Psoas muscle (tissue), 8 donors: ENCODE measurements around the gene FBXO31. TPM values are rescaled to one million over a fixed set of nuclear protein-coding genes. Genes with fewer than 3 reads are reported as not detected.
"Not testable (repeated sequence)": the region's sequence is repeated elsewhere in the genome, so short reads cannot be mapped to it uniquely, and the experiment has no call there.

ENCODE experiments used
- ATAC-seq, 4 donors: fragments of 200-7000 bp; cut with Tn5 transposase; one replicate each; pipeline ENCODE4 v1.9.1; 2020; ENCODE audit warnings: moderate library complexity in 3 of 4, mild to moderate bottlenecking in 2 of 4
- DNase-seq, 2 donors: peaks; one replicate each; pipeline ENCODE4 v3.0.0-alpha.2; 2020
- H3K27ac ChIP-seq: fragments of 200-600 bp; one replicate; pipeline ENCODE4 v1.8.0; 2022
- H3K27me3 ChIP-seq, 3 donors: fragments of 200-600 bp in 1 of 3; one replicate each; pipeline versions ENCODE4 v1.6.1 to v1.8.0; 2013 to 2022; ENCODE audit warnings: low read length in 2 of 3, mild to moderate bottlenecking in 2 of 3, moderate library complexity in 1 of 3; ENCODE audit not compliant: insufficient read depth in 3 of 3
- H3K36me3 ChIP-seq, 2 donors: fragments of 200-600 bp in 1 of 2; one replicate each; pipeline versions ENCODE4 v1.6.1 to v1.8.0; 2013 to 2022; ENCODE audit warnings: low read depth in 1 of 2, mild to moderate bottlenecking in 1 of 2, moderate library complexity in 1 of 2; ENCODE audit not compliant: insufficient read depth in 1 of 2
- H3K4me1 ChIP-seq: fragments of 200-600 bp; one replicate; pipeline ENCODE4 v1.8.0; 2022
- H3K4me3 ChIP-seq: fragments of 200-600 bp; one replicate; pipeline ENCODE4 v1.8.0; 2022; ENCODE audit warnings: mild to moderate bottlenecking
- H3K9me3 ChIP-seq: fragments of 200-600 bp; one replicate; pipeline ENCODE4 v1.8.0; 2022
- WGBS, 3 donors: extraction: QIAGEN DNeasy Blood & Tissue Kit; methylation state at CpG; one replicate each; pipeline versions ENCODE4 v1.1.6 to v1.1.7; 2013; 5-methylcytosine and 5-hydroxymethylcytosine counted together
- intact Hi-C, 2 donors: fragments of 100-400 bp; cut with DNase I; formaldehyde crosslinking; loops; one replicate each; pipeline versions ENCODE4 v1.11.0 to v1.14.2; 2022
- polyA plus RNA-seq, 3 donors: library from polyadenylated mRNA; stranded (reverse); fragments of 200-250 nt; gene quantifications; one replicate each; pipeline ENCODE4 v1.2.3, GENCODE V29; 2013
- total RNA-seq, 4 donors: library from RNA; stranded (reverse); fragmentation: NEBNext Ultra II Directional in 2 of 4; extraction: Animal tissue kit (Norgen Biotek cat#: 25700) in 2 of 4; gene quantifications; one replicate each; pipeline versions ENCODE4 v1.2.1 to v1.2.4, GENCODE V29; 2021 to 2023
- TF ChIP-seq, protein P1 (sequence below): fragments of 200-600 bp; IDR thresholded peaks from one replicate; pipeline ENCODE4 v1.8.0; 2022; ENCODE audit warnings: antibody characterized with exemption
- donor health status: healthy with polysubstance abuse.
- donor health status: DM: no; HTN: no; CAD: no; lungs with moderate emphysema.
- donor health status: Bipolar disorder and iron deficiency.
- donor health status: healthy.
- donor health status: DM: yes; HTN: yes; CAD: no.
- donor health status: DM: no; HTN: no; CAD: no.
- donor health status: DM: no; HTN: no; CAD: no.
- donor health status: DM: yes; HTN: yes; CAD: no.

FBXO31 gene
- total and polyA plus RNA-seq, 7 donors, result 26.3 to 103 (median 95.3) TPM

GRCh38 chr16:87343753-87344050 lies 39.9 kb downstream of the FBXO31 start:
- Histone ChIP-seq H3K27ac (no peak overlapping the region), H3K4me3 (no peak overlapping the region), H3K9me3 (no peaks in the 10 kb centered on the region), H3K4me1 (no peaks in the 10 kb centered on the region), H3K27me3 (no peaks in the 10 kb centered on the region), H3K36me3 (peaks cover 4 to 79% of the 10 kb centered on the region in 2 donors)
- ATAC-seq (peak in 1 of 4 donors; percentile 10), DNase-seq (no peak)
- WGBS, 3 donors, result 83 to 91% (median 84%) methylated on average over 11 of the region's 11 CpGs
- TF ChIP-seq, protein P1, sequence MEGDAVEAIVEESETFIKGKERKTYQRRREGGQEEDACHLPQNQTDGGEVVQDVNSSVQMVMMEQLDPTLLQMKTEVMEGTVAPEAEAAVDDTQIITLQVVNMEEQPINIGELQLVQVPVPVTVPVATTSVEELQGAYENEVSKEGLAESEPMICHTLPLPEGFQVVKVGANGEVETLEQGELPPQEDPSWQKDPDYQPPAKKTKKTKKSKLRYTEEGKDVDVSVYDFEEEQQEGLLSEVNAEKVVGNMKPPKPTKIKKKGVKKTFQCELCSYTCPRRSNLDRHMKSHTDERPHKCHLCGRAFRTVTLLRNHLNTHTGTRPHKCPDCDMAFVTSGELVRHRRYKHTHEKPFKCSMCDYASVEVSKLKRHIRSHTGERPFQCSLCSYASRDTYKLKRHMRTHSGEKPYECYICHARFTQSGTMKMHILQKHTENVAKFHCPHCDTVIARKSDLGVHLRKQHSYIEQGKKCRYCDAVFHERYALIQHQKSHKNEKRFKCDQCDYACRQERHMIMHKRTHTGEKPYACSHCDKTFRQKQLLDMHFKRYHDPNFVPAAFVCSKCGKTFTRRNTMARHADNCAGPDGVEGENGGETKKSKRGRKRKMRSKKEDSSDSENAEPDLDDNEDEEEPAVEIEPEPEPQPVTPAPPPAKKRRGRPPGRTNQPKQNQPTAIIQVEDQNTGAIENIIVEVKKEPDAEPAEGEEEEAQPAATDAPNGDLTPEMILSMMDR, result no peak
- intact Hi-C loops, result no loop called here

GRCh38 chr16:87342978-87343752 lies 40.4 kb downstream of the FBXO31 start:
- no peak for DNase-seq
- 77 to 82% (median 80%) methylated on average over 24 to 26 of the region's 26 CpGs for WGBS, 3 donors
- Histone ChIP-seq H3K27ac (no peak overlapping the region), H3K4me3 (no peak overlapping the region), H3K9me3 (no peaks in the 10 kb centered on the region), H3K27me3 (no peaks in the 10 kb centered on the region), H3K36me3 (peaks cover 4 to 76% of the 10 kb centered on the region in 2 donors), H3K4me1 (no peaks in the 10 kb centered on the region)
- ATAC-seq, result no peak
- intact Hi-C loops, result no loop called here
- TF ChIP-seq, protein P1, result no peak

DNA sequence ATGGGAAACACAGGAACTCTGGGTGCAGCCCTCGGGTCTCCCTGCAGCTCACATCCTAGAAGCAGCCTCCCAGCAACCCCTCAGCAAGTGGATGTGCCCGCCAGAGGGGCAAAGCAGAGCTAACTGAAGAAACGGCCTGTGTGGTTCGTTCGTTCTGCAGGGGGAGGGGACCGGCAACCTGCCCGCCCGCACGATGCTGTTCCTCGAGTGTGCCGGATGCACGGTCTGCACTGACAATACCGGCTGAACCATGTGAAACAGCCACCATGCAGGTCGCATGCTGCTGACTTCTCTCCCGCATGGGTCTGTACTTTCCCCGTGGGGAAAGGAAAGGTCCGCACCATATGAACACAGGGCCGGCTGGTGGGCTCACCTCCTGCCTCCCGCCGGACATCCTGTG lies 41.1 kb downstream of the FBXO31 start:
- Histone ChIP-seq H3K4me1 (no peaks in the 10 kb centered on the region), H3K36me3 (peaks cover 4 to 80% of the 10 kb centered on the region in 2 donors), H3K9me3 (no peaks in the 10 kb centered on the region), H3K27ac (no peak overlapping the region), H3K27me3 (no peaks in the 10 kb centered on the region), H3K4me3 (no peak overlapping the region)
- intact Hi-C loops, result no loop called here
- no peak for DNase-seq
- TF ChIP-seq, protein P1, result no peak
- ATAC-seq, result no peak
- 93 to 97% (median 96%) methylated on average over 20 of the region's 20 CpGs for WGBS, 3 donors

DNA sequence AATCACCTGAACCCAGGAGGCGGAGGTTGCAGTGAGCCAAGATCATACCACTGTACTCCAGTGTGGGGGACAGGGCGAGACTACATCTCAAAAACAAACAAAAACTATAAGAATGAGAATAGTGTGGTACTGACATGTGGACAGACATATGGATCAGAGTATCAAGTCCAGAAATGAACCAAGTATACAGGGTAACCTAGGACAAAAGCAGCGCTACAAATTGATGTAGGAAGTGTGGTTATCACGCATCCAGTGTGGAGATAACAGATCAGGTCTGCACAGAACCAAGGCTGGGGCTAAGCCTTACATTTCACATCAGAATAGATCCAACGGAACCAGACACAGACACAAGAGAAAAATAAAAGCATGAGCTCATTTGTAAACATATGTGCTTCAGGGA lies 43.4 kb downstream of the FBXO31 start:
- no peak for DNase-seq
- TF ChIP-seq, protein P1, result no peak
- Histone ChIP-seq H3K36me3 (peaks cover 0 to 72% of the 10 kb centered on the region in 2 donors), H3K27ac (no peak overlapping the region), H3K4me3 (no peak overlapping the region), H3K27me3 (no peaks in the 10 kb centered on the region), H3K9me3 (no peaks in the 10 kb centered on the region), H3K4me1 (no peaks in the 10 kb centered on the region)
- intact Hi-C loops, result no loop called here
- WGBS, 3 donors, result 97 to 99% (median 97%) methylated on average over 5 of the region's 5 CpGs
- ATAC-seq, result no peak

- intact Hi-C loops, H3K9me3 ChIP-seq, H3K27me3 ChIP-seq, H3K4me3 ChIP-seq, ATAC-seq, H3K27ac ChIP-seq, DNase-seq, H3K4me1 ChIP-seq: not testable (repeated sequence)
- WGBS, 3 donors, result 97 to 98% (median 98%) methylated on average over 11 of the region's 11 CpGs
- peaks cover under 1 to 77% of the 10 kb centered on the region in 2 donors for H3K36me3 ChIP-seq
These were observed 43.9 kb downstream of the FBXO31 start for GRCh38 chr16:87339724-87340105.
